GOT3 (cell line): ENCODE results near the gene SLCO2B1.

Source experiments
- DNase-seq: peaks from one replicate; lab custom pipeline; 2025; ENCODE audit warnings: mixed read lengths; lab: John Stamatoyannopoulos, UW

SLCO2B1 gene

DNA sequence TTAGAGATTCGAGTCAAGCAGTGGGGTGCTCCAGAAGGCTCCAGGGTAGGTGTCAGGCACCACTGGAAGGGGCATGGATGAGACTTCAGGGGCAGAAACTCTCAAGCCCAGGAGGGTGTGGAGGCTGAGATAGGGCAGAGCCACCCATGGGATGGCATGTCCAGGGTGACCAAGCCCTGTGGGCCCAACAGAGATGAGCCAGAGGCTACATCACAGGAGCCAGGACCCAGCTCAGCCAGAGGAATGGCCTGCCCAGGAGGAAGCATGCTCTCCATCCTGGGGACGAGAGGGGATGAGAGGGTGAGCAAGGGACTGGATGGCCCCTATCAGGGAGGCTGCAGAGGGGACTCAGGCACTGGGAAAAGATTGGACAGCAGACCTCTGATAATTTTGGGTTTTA is 42.8 kb downstream of the SLCO2B1 start:
- DNase-seq = no peak

DNA sequence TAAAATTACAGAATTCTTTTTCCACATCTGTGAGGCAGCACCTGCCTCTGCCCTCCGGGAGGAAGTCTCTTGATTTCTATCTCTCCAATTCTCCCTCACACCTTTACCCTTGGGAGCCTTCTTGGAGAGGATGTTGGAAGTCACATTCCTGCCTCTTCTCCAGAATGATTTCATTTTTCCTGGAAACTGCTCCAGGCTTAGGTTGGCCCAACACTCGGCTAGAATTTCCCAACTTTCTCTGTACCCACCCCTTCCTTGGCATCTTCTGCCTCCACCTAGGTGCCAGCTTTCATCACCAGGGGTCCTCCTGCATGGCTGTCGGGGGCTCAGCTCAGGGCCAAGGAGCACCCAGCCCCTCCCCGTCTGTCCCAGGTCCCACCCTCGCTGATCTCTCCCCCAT is 43.2 kb downstream of the SLCO2B1 start:
- no peak for DNase-seq

DNA sequence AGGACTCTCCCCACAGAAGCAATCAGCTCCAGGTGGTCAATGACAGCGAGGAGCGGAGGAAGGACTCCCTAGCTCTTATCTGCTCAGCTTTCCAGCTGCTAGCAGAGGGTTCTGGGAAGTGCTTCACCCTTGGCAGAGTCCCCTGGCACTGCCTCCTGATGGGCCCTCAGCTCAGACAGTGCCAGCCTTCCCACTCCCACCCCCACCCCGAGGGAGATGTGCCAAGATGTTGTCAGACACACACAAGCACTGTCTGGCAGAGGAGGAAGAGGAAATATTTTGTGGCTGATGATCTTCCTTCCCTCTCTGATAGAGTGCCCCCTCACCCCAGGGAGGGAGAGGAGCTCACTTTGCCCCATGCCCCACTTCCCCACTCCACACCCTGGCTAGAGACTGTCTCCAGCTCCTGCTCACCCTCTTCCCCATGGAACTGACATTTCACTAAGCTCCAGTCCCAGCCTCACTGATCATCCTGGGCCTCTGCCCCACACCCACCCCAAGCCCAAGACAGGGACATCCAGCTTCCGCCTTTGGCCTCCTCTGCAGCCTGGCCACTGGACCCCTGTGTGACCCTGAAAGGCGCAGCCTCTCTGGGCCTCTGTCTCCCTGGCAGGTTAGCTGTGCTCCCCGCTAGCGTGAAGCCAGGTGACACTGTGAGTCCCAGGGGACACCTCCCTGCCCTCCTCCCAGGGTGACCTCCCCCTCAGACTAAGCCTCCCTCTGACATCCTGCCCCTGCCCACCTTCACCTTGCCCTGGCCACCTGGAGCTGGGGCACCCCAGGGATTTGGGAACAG is 44.5 kb downstream of the SLCO2B1 start:
- no peak for DNase-seq

DNA sequence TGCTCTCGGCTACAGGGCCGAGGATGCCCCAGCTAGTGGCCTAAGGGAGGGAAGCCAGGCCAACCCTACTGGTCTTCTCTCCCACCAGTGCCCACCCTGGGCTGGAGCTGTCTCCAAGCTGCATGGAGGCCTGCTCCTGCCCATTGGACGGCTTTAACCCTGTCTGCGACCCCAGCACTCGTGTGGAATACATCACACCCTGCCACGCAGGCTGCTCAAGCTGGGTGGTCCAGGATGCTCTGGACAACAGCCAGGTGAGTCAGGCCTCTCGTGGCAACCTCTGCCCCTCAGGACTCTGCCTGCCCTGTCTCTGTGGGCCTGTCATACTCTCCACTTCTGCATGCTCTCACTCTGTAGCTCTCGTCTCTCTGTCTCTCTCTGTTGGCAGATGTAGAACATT is 45.5 kb downstream of the SLCO2B1 start:
- DNase-seq = no peak

DNA sequence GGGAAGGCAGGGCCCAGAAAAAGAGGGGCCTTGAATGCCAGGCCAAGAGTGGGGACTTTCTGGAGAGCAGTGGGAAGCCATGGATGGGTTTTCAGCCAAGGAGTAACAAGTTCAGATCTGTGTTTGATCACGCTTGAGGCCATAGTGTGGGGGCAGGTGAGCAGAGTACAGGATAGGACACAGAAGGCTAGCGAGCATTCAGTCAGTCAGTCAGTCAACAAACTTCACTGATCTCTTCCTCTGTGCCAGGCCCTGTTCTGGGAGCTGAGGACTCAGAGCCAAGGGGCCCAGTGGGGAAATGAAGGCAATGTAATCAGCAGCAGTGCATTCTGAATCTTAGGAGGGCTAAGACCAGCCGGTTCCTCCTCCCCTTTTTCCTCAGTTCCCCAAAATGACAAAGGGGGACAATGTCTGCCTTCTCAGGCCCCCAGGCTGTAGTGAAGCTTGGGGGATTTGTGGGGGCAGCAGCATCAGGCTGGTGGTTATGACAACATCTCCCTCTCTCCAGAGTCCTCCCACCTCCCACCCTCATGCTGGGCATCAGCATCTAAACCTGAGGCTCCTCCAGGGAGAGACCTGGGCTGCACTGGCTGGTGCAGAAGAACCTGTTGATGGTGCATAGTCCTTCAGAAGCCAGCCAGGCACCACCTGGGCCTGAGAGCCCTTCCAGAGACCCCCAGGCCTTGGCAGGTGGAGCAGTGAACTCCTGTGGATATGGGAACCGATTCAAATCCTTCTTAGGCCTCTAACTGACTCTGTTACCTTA is 46.8 kb downstream of the SLCO2B1 start:
- no peak for DNase-seq

DNA sequence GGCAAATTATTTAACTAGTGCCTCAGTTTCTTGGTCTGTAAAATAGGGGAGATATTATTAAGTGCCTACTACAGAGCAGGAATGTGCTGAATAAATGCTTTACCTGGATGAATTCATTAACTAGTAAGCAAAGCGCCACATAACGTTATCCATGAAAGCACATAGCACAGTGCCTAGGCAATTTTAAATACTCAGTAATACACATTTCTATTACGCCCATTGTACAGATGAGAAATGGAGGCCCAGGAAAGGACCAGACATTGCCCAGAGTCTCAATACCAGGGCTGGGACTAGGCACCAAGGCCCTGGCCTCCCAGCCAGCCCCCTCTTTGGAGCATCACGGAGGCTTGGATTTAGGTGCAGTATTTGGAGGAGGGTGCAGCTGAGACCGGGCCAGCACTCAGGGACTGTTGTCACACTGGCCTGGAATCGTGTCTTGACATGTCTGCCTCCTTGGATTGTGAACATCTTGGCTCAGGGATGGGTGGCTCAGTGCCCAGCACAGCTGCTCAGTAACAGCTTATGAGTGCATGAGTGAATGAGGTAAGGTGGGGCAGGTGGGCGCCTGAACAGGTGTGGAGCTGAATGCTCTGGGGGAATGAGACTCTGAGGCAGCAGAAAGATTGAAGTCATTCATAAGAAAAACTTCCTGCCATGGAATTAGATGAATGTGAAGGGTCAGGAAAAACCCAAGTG is 47.5 kb downstream of the SLCO2B1 start:
- no peak for DNase-seq

DNA sequence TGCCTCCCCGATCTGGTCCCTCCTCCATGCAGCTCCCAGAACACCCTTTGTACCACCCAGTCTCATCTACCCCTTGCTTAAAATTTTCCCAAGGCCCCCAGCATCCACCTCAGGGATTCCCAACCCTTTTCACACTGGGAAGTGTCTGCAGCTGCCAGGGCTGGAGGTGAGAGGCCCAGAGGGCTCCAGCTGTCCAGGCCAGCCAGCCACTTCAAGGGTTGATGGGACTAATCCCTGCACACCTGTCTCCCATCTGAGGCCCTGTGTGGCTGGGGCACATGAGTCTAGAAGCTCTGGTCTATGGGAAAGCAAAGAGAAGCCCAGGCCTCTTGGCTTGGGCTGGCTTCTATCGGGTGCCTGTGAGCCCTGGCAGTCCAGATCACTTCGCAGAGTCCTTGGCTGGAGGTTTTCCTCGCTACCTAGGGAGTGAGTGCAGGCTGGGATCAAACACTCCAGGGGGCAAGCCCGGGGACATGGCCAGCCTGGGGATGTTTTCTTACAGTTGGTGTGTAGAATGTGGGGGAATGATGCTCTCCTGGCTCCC is 48.6 kb downstream of the SLCO2B1 start:
- no peak for DNase-seq

DNA sequence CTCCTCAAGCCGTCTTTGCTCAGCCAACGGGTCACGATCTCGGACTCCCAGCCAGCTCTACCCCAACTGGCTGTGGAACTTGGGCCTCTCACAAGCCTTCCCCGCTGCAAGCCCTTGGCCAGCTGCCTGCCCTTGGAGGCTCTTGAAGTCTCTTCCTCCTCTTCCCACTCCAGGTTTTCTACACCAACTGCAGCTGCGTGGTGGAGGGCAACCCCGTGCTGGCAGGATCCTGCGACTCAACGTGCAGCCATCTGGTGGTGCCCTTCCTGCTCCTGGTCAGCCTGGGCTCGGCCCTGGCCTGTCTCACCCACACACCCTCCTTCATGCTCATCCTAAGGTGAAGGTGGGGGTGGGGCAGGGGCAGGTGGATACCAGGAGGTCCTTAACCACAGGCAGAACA is 49.1 kb downstream of the SLCO2B1 start:
- no peak for DNase-seq

DNA sequence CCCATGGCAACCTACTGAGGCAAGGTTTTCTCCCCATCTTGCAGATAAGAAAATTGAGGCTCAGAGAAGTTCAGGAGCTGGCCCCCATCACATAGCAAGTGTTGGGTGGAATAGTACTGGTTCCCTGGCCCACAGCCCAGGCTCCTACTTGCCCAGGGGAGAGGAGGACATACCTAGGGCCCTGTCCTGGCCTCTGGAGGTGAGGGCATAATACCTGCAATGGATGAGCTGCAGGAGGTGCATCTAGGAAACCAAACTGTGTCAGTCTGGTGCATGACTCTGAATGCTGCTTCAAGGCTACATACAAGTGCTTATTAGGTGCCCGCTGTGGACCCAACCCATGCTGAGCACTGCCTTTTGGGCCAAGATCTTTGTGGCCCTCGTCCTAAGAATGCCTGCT is 49.6 kb downstream of the SLCO2B1 start:
- DNase-seq = no peak

DNA sequence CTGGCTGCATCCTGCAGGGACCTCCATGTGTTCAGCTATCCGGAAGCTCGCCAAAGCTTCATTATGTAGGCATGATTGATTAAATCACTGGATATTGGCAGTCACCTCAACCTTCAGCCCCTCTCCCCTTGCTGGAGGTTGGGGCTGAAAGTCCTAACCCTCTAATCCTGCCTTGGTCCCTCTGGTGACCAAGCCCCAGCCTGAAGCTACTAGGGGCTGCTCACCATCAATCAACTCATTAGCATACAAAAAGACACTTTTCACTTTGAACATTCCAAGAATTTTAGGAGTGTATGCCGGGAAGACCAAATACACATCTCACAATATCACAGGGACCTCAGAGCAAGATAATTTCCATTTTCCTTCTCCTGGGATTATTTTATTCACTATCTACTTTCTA is 50.9 kb downstream of the SLCO2B1 start:
- no peak for DNase-seq

DNA sequence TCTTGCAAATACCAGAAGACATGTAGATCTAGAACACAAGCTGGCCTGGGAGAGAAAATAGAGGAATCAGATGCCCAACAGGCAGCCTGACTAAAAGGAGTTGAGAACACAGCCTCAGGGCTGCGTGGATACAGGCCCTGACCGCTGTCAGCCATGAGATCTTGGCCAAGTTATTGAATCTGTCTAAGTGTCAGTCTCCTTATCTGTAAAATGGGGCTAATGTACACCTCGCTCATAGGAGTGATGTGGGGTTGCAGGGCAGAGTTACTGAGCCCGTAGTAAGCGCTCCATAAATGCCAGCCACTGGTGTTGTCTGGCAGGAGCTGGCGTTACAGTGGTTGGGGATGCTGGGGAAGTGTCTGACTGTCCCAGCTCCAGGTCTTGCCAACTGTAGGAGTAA is 51.3 kb downstream of the SLCO2B1 start:
- no peak for DNase-seq

DNA sequence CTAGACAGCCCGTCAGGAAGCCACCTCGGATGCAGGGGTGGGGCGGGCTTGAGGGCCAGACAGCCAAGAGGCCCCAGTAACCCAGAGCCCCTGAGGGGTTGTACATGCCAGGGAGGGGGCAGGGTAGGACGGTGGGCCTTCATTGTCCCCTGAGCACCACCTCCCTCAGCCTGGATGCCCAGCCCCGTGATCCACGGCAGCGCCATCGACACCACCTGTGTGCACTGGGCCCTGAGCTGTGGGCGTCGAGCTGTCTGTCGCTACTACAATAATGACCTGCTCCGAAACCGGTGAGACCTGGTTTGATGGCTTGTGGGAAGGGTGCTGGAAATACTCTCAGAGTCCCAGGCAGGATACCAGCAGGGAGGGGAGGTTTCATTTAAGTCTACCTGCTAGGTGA is 52.2 kb downstream of the SLCO2B1 start:
- DNase-seq = no peak

DNA sequence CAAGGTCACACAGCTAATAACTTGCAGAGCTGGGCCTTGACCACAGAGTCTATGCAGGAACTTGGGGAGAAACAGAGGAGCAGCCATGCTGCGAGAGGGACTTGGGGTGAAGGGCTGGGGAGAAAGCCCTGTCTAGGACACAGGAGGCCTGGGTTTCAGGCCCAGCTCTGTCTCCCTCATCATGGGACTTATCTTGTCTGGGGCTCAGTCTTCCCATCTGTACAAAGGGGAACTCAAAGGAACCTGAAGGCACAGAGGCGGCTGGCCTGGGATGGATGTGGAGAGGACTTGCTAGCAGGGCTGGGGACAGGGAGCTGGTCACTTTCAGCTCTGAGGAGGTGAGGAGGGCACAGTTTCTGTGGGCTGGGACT is 52.7 kb downstream of the SLCO2B1 start:
- DNase-seq = no peak

DNA sequence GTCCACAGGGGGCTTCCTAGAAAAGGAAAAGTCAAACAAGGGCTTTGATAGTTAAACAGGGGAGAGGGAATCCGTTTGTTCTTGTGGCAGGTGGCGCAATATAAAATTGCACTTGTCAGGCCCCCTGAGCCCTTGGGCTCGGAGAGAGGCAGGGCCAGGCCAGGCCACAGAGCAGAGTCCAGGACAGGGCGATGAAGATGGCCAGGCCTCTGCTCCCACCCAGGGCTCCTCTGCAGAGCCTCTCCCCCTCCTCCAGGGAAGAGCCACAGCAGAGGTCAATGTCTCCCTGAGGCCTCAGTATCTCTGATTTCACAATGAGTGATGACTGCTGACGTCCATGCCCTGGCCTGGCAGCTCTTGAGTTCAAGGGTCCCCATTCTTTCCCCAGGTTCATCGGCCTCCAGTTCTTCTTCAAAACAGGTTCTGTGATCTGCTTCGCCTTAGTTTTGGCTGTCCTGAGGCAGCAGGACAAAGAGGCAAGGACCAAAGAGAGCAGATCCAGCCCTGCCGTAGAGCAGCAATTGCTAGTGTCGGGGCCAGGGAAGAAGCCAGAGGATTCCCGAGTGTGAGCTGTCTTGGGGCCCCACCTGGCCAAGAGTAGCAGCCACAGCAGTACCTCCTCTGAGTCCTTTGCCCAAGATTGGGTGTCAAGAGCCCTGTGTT is 53.2 kb downstream of the SLCO2B1 start:
- no peak for DNase-seq

DNA sequence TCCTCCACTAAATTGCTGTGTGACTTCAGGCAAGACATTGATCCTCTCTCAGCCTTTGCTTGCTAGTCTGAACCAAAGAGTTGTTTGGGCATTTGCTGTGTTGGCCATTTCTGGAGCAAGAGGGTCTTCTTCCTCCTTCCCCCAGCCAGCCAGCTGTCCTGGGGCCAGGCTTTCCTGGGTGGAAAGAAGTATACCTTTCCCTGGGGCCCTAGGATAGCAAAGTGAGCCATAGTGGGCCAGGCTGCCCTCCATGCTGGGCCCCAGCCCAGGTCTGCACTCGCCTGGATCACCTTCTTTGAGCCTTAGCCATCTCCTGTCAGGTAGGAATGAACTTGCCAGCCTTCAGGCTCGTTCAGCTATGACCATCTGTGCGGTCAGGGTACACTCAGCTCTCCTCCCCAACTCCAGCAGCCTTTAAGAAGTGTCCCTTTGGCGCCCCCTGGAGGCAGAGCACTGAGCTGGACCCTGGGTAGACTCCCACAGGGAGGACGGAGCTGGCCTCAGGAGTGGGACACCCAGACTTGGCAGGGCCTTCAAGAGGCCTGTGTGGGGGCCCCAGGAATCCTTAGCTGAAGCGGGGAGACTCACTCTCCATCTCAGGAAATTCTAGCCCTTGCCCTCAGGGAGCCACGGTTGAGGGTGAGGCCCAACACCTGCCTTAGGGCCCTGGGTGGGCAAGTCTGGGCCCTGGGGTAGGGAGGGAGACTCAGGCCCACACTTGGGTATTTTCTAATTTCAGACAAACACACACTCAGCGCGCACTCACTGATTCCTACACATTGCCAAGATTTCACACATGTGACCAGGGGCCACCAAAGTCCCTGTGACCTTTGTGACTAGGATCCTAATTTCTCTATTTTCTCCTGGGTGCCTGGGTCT is 54.0 kb downstream of the SLCO2B1 start:
- no peak for DNase-seq

DNA sequence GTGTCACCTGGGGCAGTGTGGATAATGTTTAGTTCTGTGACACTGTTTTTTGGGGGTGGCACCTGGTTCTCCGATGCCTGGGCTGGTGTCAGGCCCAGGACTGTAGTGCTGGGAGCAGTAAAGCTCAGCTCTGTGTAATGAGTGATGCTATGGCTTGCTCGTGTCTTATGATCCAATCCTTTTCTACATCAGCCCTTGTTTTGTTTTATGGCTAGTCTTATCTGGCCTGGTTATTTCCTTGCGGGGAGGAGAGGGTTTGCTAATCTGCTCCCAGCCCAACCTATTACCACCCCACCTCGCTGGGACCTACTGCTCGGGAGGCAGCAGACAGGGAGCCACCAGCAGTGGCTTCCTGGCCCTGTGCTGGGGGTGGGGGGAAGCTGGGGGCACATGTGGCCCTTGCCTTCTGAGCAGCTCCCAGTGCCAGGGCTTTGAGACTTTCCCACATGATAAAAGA is 54.7 kb downstream of the SLCO2B1 start:
- DNase-seq = no peak

DNA sequence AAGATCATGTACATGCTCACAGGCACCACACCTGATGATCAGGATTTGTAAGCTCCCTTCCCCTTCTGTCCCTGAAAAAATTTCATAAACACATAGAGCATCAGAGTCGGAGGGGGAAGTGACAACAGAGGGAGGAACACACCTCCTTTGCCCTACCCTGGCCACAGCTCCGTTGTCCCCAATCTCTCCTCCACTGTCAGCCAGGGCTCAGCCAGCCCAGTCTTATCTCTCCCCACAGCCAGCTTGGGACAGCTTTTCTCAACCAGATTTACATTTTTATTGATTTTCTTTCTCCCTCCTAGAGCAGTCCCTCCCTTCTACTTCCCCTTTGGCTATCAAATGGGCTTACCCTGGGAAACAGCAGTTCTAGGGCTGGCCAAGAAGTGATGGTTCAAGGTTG is 57.5 kb downstream of the SLCO2B1 start:
- no peak for DNase-seq

DNA sequence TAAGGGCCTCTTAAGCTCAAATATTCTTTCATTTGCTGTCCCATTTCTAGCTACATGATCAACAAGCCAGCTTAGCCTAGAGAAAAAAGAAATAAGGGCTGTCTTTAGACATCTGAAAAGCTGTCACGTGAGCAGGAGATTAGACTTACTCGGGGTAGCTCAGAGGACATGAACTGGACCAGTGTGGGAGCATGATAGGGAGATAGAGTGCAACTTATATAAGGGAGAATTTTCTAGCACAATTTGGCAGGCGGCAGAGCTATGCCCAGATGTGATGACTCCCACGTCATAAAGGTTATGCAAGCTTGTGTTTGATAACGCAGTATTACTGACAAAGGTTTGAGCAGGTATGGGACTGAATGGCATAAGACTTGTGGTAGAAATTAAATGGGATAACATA is 61.5 kb downstream of the SLCO2B1 start:
- no peak for DNase-seq

DNA sequence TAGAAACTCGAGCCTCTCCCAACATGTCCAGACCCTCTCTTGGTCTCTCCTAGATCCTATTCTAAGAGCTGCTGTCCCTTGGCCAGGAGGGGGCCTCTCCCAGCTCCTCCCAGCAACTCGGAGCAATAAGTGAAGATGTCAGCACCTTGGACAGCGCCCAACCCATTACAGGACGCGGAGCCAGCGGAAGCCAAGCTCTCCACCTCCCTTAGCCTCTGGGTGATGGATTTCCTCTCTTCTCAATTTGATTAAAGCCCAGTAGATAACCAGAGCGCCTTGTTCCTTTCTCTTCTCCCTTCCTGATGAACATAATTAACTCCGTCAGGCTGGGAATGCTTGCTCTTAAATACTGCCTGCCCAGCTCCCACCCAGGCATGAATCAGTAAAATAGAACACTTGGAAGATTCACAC is 63.5 kb downstream of the SLCO2B1 start:
- no peak for DNase-seq

DNA sequence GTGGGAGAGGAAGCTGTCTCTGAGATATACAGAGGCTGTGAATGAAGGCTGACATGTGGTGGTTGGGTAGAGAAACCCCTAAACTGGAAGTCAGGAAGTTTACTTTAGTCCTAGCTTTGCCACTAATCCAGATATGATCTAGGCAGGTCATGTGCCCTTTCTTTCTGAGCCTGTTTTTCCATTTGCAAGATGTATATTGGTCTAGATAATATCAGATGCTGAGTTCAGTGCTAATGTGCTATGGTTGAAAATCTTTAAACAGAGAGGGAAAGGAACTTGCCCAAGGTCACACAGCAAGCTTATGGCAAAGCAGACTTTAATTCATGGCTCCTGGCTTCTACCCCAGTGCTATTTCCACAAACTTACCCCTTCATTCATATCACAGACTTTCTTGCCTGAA is 63.9 kb downstream of the SLCO2B1 start:
- DNase-seq = no peak

DNA sequence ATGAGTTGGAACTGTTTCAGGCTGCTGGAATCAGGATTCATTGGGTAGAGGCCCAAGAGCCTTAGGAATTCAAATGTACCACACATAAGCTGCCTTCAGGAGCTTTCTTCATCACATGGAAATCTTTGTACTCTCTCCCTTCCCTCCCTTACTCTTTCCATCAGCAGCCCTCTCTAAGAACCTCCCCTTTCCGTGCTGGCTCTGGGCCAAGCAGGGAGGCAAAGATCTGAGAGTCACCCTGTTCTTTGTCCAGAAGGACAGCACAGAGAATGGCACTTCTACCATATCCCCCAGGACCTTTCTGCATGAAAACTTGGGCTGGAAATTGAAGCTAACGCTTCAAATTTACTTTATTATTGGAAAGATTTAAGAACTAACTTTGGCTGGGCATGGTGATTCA is 69.0 kb downstream of the SLCO2B1 start:
- DNase-seq = no peak
